GM19468 (cell line): ENCODE measurements around the gene MTERF4.

Source experiments
- ATAC-seq: cut with Tn5 transposase; IDR thresholded peaks from one replicate; pipeline ENCODE4 v1.9.1; 2021; ENCODE audit warnings: mild to moderate bottlenecking, moderate library complexity, moderate number of reproducible peaks; ENCODE audit not compliant: unreplicated experiment; ENCODE audit errors: extremely low read depth

The MTERF4 gene

GRCh38 chr2:241071677-241072111, 30.4 kb downstream of the MTERF4 start:
- no peak for ATAC-seq

GRCh38 chr2:241070811-241071676, 31.0 kb downstream of the MTERF4 start:
- no peak for ATAC-seq

GRCh38 chr2:241070361-241070760, 31.7 kb downstream of the MTERF4 start:
- no peak for ATAC-seq

- no peak for ATAC-seq
Measured at GRCh38 chr2:241069821-241070281, 32.2 kb downstream of the MTERF4 start.

GRCh38 chr2:241068942-241069810, 32.9 kb downstream of the MTERF4 start:
- ATAC-seq: no peak

- ATAC-seq: no peak
Measured at GRCh38 chr2:241068136-241068941, 33.7 kb downstream of the MTERF4 start.

- ATAC-seq: no peak
Measured at GRCh38 chr2:241067501-241068135, 34.5 kb downstream of the MTERF4 start.

- ATAC-seq: no peak
Measured at GRCh38 chr2:241066893-241067341, 35.2 kb downstream of the MTERF4 start.

GRCh38 chr2:241066171-241066892, 35.8 kb downstream of the MTERF4 start:
- no peak for ATAC-seq

GRCh38 chr2:241065355-241065803, 36.7 kb downstream of the MTERF4 start:
- no peak for ATAC-seq

- no peak for ATAC-seq
Measured at GRCh38 chr2:241064802-241065354, 37.2 kb downstream of the MTERF4 start.

GRCh38 chr2:241064008-241064801, 37.9 kb downstream of the MTERF4 start:
- no peak for ATAC-seq

- no peak for ATAC-seq
Measured at GRCh38 chr2:241063587-241063986, 38.5 kb downstream of the MTERF4 start.

GRCh38 chr2:241063093-241063551, 39.0 kb downstream of the MTERF4 start:
- ATAC-seq: no peak

GRCh38 chr2:241062389-241063092, 39.5 kb downstream of the MTERF4 start:
- ATAC-seq: no peak

GRCh38 chr2:241061275-241061674, 40.8 kb downstream of the MTERF4 start:
- no peak for ATAC-seq
